Small intestine (tissue), 16 donors: Measurements from ENCODE around the gene SEMA6A. TPM values are rescaled to one million over a fixed set of nuclear protein-coding genes. Genes with fewer than 3 reads are reported as not detected.

Experiments
- DNase-seq, 2 donors: peaks; one replicate each; pipeline versions ENCODE4 v3.0.0 to v3.0.0-alpha.2; 2013
- FAIRE-seq: peaks from 2 replicates; lab custom pipeline; 2012; peaks lifted over from hg19 to GRCh38; lab: Jason Lieb, UNC
- H3K27ac ChIP-seq, 3 donors: one replicate each; pipeline ENCODE4 v1.5.1; 2013; ENCODE audit warnings: low read length in 2 of 3, mild to moderate bottlenecking in 2 of 3, control low read depth in 1 of 3, inconsistent platforms in 1 of 3, low read depth in 1 of 3, moderate library complexity in 1 of 3
- H3K27me3 ChIP-seq, 3 donors: one replicate each; pipeline ENCODE4 v1.6.1; 2013; ENCODE audit warnings: low read length in 3 of 3, inconsistent platforms in 1 of 3; ENCODE audit not compliant: control insufficient read depth in 3 of 3, insufficient read depth in 3 of 3
- H3K36me3 ChIP-seq, 3 donors: one replicate each; pipeline ENCODE4 v1.6.1; 2013; ENCODE audit warnings: low read length in 3 of 3, inconsistent platforms in 1 of 3, low read depth in 1 of 3, mild to moderate bottlenecking in 1 of 3, moderate library complexity in 1 of 3; ENCODE audit not compliant: control insufficient read depth in 3 of 3, insufficient read depth in 2 of 3
- H3K4me1 ChIP-seq, 3 donors: one replicate each; pipeline ENCODE4 v1.6.1; 2013; ENCODE audit warnings: low read length in 2 of 3, inconsistent platforms in 1 of 3, low read depth in 1 of 3, mild to moderate bottlenecking in 1 of 3, moderate library complexity in 1 of 3; ENCODE audit not compliant: control insufficient read depth in 3 of 3, insufficient read depth in 2 of 3
- H3K4me3 ChIP-seq, 3 donors: one replicate each; pipeline ENCODE4 v1.5.1; 2013; ENCODE audit warnings: low read length in 3 of 3, control low read depth in 1 of 3, inconsistent platforms in 1 of 3, low read depth in 1 of 3, mild to moderate bottlenecking in 1 of 3, moderate library complexity in 1 of 3
- H3K9me3 ChIP-seq, 2 donors: one replicate each; pipeline ENCODE4 v1.6.1; 2013; ENCODE audit warnings: low read depth in 1 of 2, low read length in 1 of 2; ENCODE audit not compliant: control insufficient read depth in 2 of 2, insufficient read depth in 1 of 2
- whole genome bisulfite sequencing, 3 donors: extraction: QIAGEN DNeasy Blood & Tissue Kit; methylation state at CpG; one replicate each; pipeline ENCODE4 v1.1.7; 2013; 5-methylcytosine and 5-hydroxymethylcytosine counted together
- long read RNA-seq, 10 donors: transcript quantifications; one replicate each; lab custom pipeline, GENCODE V29; 2026
- polyA plus RNA-seq, 4 donors: library from polyadenylated mRNA; stranded (reverse) in 3 of 4; unstranded in 1 of 4; fragments of 200-250 nt in 3 of 4; fragments of 120-200 nt in 1 of 4; gene quantifications; one replicate each; pipeline versions ENCODE4 v1.2.1 to v1.2.3, GENCODE V29; 2013
- donor health status: healthy with polysubstance abuse.
- donor health status: control.
- donor health status: control.
- donor health status: Bipolar disorder and iron deficiency.
- donor health status: healthy.

The SEMA6A gene, protein sequence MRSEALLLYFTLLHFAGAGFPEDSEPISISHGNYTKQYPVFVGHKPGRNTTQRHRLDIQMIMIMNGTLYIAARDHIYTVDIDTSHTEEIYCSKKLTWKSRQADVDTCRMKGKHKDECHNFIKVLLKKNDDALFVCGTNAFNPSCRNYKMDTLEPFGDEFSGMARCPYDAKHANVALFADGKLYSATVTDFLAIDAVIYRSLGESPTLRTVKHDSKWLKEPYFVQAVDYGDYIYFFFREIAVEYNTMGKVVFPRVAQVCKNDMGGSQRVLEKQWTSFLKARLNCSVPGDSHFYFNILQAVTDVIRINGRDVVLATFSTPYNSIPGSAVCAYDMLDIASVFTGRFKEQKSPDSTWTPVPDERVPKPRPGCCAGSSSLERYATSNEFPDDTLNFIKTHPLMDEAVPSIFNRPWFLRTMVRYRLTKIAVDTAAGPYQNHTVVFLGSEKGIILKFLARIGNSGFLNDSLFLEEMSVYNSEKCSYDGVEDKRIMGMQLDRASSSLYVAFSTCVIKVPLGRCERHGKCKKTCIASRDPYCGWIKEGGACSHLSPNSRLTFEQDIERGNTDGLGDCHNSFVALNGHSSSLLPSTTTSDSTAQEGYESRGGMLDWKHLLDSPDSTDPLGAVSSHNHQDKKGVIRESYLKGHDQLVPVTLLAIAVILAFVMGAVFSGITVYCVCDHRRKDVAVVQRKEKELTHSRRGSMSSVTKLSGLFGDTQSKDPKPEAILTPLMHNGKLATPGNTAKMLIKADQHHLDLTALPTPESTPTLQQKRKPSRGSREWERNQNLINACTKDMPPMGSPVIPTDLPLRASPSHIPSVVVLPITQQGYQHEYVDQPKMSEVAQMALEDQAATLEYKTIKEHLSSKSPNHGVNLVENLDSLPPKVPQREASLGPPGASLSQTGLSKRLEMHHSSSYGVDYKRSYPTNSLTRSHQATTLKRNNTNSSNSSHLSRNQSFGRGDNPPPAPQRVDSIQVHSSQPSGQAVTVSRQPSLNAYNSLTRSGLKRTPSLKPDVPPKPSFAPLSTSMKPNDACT
- polyA plus RNA-seq: 10 to 100 TPM; 12.9 to 68.5 (median 13.4) TPM
- long read RNA-seq, donor 1, full-length matches to known transcripts: 6 of 6 reads
- long read RNA-seq, donor 1, partial matches to known transcripts: 0 of 6 reads
- long read RNA-seq, donor 1, other reads (novel, unspliced or antisense): 0 of 6 reads
- long read RNA-seq, donor 2, full-length matches to known transcripts: 2 of 10 reads
- long read RNA-seq, donor 2, partial matches to known transcripts: 8 of 10 reads
- long read RNA-seq, donor 2, other reads (novel, unspliced or antisense): 0 of 10 reads
- long read RNA-seq, donor 3, partial matches to known transcripts: 0 of 2 reads
- long read RNA-seq, donor 3, other reads (novel, unspliced or antisense): 0 of 2 reads
- long read RNA-seq, donor 4: 0 reads
- long read RNA-seq, donor 5: 0 reads
- long read RNA-seq, donor 6, partial matches to known transcripts: 0 of 2 reads
- long read RNA-seq, donor 6, other reads (novel, unspliced or antisense): 0 of 2 reads
- long read RNA-seq, donor 7, full-length matches to known transcripts: 1 of 1 reads
- long read RNA-seq, donor 7, partial matches to known transcripts: 0 of 1 reads
- long read RNA-seq, donor 7, other reads (novel, unspliced or antisense): 0 of 1 reads
- long read RNA-seq, donor 8, partial matches to known transcripts: 0 of 1 reads
- long read RNA-seq, donor 8, other reads (novel, unspliced or antisense): 0 of 1 reads
- long read RNA-seq, donor 9, full-length matches to known transcripts: 1 of 1 reads
- long read RNA-seq, donor 9, partial matches to known transcripts: 0 of 1 reads
- long read RNA-seq, donor 9, other reads (novel, unspliced or antisense): 0 of 1 reads
- long read RNA-seq, donor 10, full-length matches to known transcripts: 11 of 18 reads
- long read RNA-seq, donor 10, partial matches to known transcripts: 7 of 18 reads
- long read RNA-seq, donor 10, other reads (novel, unspliced or antisense): 0 of 18 reads

GRCh38 chr5:116574367-116575325 lies at the start of gene SEMA6A:
SEMA6A (minus strand) TSS chr5:116574823; CDS start chr5:116504944, 69,879 bp downstream.
- DNase-seq (peak; percentile 96 to 99), FAIRE-seq (no peak)
- Histone ChIP-seq H3K9me3 (no peaks in the 10 kb centered on the region), H3K27ac (peak within 1 kb of the TSS; percentile 83 to 95 (median 92)), H3K36me3 (no peaks in the 10 kb centered on the region), H3K4me3 (peak within 1 kb of the TSS; percentile 71 to 84 (median 77)), H3K27me3 (peaks cover 0 to 10% (median 5%) of the 10 kb centered on the region in 3 donors), H3K4me1 (peaks cover 0 to 6% (median 3%) of the 10 kb centered on the region in 3 donors)
- WGBS, 3 donors: 0 to 1% (median 0%) methylated on average over 65 to 66 of the region's 66 CpGs

GRCh38 chr5:116622375-116623050 lies 47.9 kb upstream of the SEMA6A start:
- Histone ChIP-seq H3K27ac (no peak overlapping the region), H3K36me3 (no peaks in the 10 kb centered on the region), H3K9me3 (no peaks in the 10 kb centered on the region), H3K4me1 (no peaks in the 10 kb centered on the region), H3K4me3 (no peak overlapping the region), H3K27me3 (no peaks in the 10 kb centered on the region)
- no peak for DNase-seq
- 75 to 87% (median 83%) methylated on average over 7 of the region's 7 CpGs for WGBS, 3 donors
- no peak for FAIRE-seq

- Histone ChIP-seq H3K36me3 (no peaks in the 10 kb centered on the region), H3K27me3 (no peaks in the 10 kb centered on the region), H3K4me1 (no peaks in the 10 kb centered on the region), H3K4me3 (no peak overlapping the region), H3K9me3 (no peaks in the 10 kb centered on the region), H3K27ac (no peak overlapping the region)
- 84 to 94% (median 91%) methylated on average over 2 of the region's 2 CpGs for WGBS, 3 donors
- DNase-seq: no peak
- FAIRE-seq: no peak
Observed at GRCh38 chr5:116621599-116621998, 47.0 kb upstream of the SEMA6A start.

DNA sequence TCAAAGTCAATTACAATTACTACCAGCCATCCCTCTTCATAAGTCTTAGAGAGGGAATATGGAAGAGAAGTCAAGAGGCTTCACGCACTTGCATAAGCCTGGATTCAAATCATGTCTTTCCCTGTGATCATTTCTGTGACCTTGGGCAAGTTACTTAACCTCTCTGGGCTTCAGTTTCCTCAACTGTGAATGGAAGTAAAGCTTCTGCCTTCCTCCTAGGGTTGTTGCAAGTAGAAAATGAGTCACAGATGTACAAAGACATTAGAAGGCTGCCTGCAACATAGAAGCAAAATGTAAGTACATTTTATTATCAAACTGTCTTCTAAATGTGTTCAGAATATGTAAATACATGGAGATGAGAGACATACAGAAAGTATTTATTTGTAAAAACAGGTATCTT lies 42.3 kb upstream of the SEMA6A start:
- no peak overlapping the region for H3K4me3 ChIP-seq
- 84 to 96% (median 92%) methylated on average over 1 of the region's 1 CpG for WGBS, 3 donors
- H3K9me3 ChIP-seq: no peaks in the 10 kb centered on the region
- DNase-seq (no peak), FAIRE-seq (no peak)
- H3K27ac ChIP-seq: no peak overlapping the region
- no peaks in the 10 kb centered on the region for H3K4me1 ChIP-seq
- H3K27me3 ChIP-seq: no peaks in the 10 kb centered on the region
- H3K36me3 ChIP-seq: no peaks in the 10 kb centered on the region

DNA sequence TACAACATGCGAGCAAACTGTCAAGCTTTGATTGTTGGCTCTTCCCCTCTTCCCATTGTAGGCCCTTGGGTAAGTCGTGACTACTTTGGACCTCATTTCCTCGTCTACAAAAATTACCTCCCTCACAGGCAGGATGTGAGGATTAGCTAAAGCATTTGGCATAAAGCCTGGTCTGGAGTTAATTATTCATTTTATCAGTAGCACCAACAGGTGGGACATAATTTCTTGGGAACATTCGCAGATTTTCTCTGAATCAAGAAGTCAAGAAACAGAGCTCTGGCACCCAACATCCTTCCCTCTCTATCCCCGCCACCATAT lies 39.9 kb upstream of the SEMA6A start:
- no peaks in the 10 kb centered on the region for H3K4me1 ChIP-seq
- FAIRE-seq: no peak
- 66 to 77% (median 68%) methylated on average over 5 of the region's 5 CpGs for WGBS, 3 donors
- H3K4me3 ChIP-seq: no peak overlapping the region
- no peaks in the 10 kb centered on the region for H3K9me3 ChIP-seq
- peaks cover 0 to 3% (median 0%) of the 10 kb centered on the region in 3 donors for H3K36me3 ChIP-seq
- no peaks in the 10 kb centered on the region for H3K27me3 ChIP-seq
- H3K27ac ChIP-seq: no peak overlapping the region
- DNase-seq: no peak

DNA sequence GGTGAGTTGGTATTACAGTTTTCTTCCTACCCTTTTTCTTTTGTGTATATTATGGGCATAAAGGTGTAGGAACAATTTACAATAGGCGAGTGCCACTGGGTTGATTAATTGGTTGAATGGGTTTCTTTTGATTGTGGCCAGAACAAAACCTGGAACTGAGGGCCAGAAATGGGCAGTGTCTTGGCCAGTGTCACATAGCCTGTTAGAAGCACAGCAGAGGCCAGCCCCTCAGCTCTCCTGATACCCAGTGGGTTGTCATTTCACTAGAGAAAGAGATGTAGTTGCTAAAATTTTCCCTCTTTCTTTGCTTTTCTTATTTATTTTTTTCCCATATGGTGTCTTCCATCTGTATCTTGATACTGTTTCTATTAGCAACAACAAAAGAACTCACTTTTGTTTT lies 38.8 kb upstream of the SEMA6A start:
- Histone ChIP-seq H3K27me3 (no peaks in the 10 kb centered on the region), H3K9me3 (no peaks in the 10 kb centered on the region), H3K27ac (no peak overlapping the region), H3K4me1 (no peaks in the 10 kb centered on the region), H3K4me3 (no peak overlapping the region), H3K36me3 (peaks cover 0 to 3% (median 0%) of the 10 kb centered on the region in 3 donors)
- DNase-seq (no peak), FAIRE-seq (no peak)
- 80 to 96% (median 88%) methylated on average over 1 of the region's 1 CpG for WGBS, 3 donors
